WI38 (cell line): ENCODE results near the gene TSSK1B.
"Not testable (repeated sequence)": the region's sequence is repeated elsewhere in the genome, so short reads cannot be mapped to it uniquely, and the experiment has no call there.

Experiments used
- H3K4me3 ChIP-seq: 2 replicates; pipeline ENCODE4 v1.5.1; 2011; ENCODE audit warnings: low read depth, mild to moderate bottlenecking, control low read depth, low read length
- TF ChIP-seq, protein P1 (sequence below): IDR thresholded peaks from 2 replicates; pipeline ENCODE4 v1.5.1; 2012; ENCODE audit warnings: low read depth, mild to moderate bottlenecking, control low read depth, low read length

The TSSK1B gene

GRCh38 chr5:113433862-113434612 is 752 bp downstream of the TSSK1B start:
- TF ChIP-seq, protein P1, sequence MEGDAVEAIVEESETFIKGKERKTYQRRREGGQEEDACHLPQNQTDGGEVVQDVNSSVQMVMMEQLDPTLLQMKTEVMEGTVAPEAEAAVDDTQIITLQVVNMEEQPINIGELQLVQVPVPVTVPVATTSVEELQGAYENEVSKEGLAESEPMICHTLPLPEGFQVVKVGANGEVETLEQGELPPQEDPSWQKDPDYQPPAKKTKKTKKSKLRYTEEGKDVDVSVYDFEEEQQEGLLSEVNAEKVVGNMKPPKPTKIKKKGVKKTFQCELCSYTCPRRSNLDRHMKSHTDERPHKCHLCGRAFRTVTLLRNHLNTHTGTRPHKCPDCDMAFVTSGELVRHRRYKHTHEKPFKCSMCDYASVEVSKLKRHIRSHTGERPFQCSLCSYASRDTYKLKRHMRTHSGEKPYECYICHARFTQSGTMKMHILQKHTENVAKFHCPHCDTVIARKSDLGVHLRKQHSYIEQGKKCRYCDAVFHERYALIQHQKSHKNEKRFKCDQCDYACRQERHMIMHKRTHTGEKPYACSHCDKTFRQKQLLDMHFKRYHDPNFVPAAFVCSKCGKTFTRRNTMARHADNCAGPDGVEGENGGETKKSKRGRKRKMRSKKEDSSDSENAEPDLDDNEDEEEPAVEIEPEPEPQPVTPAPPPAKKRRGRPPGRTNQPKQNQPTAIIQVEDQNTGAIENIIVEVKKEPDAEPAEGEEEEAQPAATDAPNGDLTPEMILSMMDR, result no peak
- H3K4me3 ChIP-seq, result no peak overlapping the region

- TF ChIP-seq, protein P1, result no peak
- H3K4me3 ChIP-seq, result no peak overlapping the region
Measured at GRCh38 chr5:113433071-113433470, 1.7 kb downstream of the TSSK1B start.

GRCh38 chr5:113427871-113428574 is 6.8 kb downstream of the TSSK1B start:
- TF ChIP-seq, protein P1, result no peak
- H3K4me3 ChIP-seq, result no peak overlapping the region

- TF ChIP-seq, protein P1, result no peak
Measured at GRCh38 chr5:113425909-113426308, 8.9 kb downstream of the TSSK1B start.

GRCh38 chr5:113421693-113422092 is 13.1 kb downstream of the TSSK1B start:
- TF ChIP-seq, protein P1, result no peak
- no peak overlapping the region for H3K4me3 ChIP-seq

More at GRCh38 chr5:113425909-113426308, 8.9 kb downstream of the TSSK1B start:
- H3K4me3 ChIP-seq, result no peak overlapping the region

DNA sequence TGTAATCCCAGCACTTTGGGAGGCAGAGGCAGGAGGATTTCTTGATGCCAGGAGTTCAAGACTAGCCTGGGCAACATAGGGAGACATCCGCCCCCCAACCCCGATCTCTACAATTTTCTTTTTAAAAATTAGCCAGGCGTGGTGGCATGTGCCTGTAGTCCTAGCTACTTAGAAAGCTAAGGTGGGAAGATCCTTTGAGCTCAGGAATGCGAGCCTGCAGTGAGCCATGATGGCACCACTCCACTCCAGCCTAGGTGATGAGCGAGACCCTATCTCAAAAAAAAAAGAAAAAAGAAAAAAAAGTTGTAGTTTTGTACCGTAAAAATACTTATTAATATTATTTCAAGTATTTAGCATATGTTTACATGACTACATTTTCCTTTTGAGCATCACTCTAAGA is 29.3 kb downstream of the TSSK1B start:
- TF ChIP-seq, protein P1, result no peak
- no peak overlapping the region for H3K4me3 ChIP-seq

DNA sequence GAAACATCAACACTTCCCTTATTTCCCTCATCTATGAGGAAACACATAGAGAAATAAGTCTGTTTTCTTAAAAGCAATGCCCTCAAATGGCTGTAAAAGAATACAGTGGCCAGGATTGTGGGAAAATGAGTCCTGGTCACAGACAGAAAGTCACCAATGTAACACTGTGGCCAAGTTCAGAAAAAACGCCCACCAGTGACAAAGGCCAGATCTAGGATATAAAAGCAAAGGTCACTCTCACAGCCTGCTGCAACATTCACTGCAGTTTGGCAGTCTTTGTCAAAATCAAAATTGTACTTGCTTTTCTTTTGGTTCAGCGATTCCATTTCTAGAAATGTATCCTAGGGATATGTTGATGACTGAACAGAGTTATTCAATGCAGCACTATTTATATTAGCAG is 30.5 kb downstream of the TSSK1B start:
- TF ChIP-seq, protein P1, result no peak
- no peak overlapping the region for H3K4me3 ChIP-seq

GRCh38 chr5:113397986-113398385 is 36.8 kb downstream of the TSSK1B start:
- not testable (repeated sequence) for H3K4me3 ChIP-seq
